AG04450 (cell line): ENCODE data around the gene SYDE2. TPM values are rescaled to one million over a fixed set of nuclear protein-coding genes. Genes with fewer than 3 reads are reported as not detected.

Experiments
- CTCF ChIA-PET: fragments of 300-600, 350-600 bp; formaldehyde crosslinking; extraction: SDS; loops from one replicate; lab custom pipeline; 2022; ENCODE audit warnings: antibody characterized with exemption, inconsistent platforms; lab: Charles Lee
- POLR2A ChIA-PET: fragments of 350-600 bp; formaldehyde crosslinking; extraction: SDS; loops from one replicate; lab custom pipeline; 2021; ENCODE audit warnings: antibody characterized with exemption, inconsistent platforms; lab: Yijun Ruan, JAX
- DNase-seq: peaks from one replicate; pipeline ENCODE4 v3.0.0-alpha.2; 2011; ENCODE audit warnings: low read depth, low spot score
- H3K27ac ChIP-seq: one replicate; pipeline ENCODE4 v1.5.1; 2012; ENCODE audit warnings: low read depth, low read length, control low read depth
- H3K27me3 ChIP-seq: one replicate; pipeline ENCODE4 v1.6.0; 2012; ENCODE audit warnings: low read length; ENCODE audit not compliant: control insufficient read depth, insufficient read depth
- H3K4me3 ChIP-seq: 2 replicates; pipeline ENCODE4 v1.5.1; 2011; ENCODE audit warnings: mild to moderate bottlenecking, low read depth, low read length, control low read depth
- H3K9me3 ChIP-seq: 2 replicates; pipeline ENCODE4 v1.5.1; 2012; ENCODE audit warnings: low read length; ENCODE audit not compliant: control insufficient read depth, insufficient read depth
- polyA plus RNA-seq: library from polyadenylated mRNA; depleted of rRNA; stranded (reverse); fragments of >200 nt; gene quantifications from 2 replicates; pipeline ENCODE4 v1.2.3, GENCODE V29; 2011
- TF ChIP-seq, protein P1 (sequence below): IDR thresholded peaks from 2 replicates; pipeline ENCODE4 v1.5.1; 2011; ENCODE audit warnings: low read depth, low read length, control low read depth, inconsistent platforms

SYDE2 gene
- polyA plus RNA-seq, 1 experiment: 5.7 TPM

DNA sequence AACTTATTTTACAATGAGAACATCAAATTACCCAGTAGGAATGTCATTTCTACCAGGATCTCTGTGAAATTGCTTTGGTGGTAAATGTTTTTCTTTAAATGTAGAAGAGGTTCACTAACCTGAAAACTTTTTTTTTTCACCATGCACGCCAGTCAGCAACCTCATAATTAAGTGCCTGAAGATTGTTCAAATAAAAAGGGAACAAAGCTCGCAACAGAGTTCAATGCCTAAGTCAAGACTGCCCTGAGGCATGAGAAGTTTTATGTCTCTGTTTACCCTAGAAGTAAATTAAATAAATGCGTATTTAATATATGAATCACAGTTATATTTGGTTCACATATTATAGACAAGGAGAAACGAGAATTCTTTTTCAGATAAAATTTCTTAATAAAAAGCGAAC, 13.8 kb upstream of the SYDE2 start:
- no peak overlapping the region for H3K27ac ChIP-seq
- TF ChIP-seq, protein P1, sequence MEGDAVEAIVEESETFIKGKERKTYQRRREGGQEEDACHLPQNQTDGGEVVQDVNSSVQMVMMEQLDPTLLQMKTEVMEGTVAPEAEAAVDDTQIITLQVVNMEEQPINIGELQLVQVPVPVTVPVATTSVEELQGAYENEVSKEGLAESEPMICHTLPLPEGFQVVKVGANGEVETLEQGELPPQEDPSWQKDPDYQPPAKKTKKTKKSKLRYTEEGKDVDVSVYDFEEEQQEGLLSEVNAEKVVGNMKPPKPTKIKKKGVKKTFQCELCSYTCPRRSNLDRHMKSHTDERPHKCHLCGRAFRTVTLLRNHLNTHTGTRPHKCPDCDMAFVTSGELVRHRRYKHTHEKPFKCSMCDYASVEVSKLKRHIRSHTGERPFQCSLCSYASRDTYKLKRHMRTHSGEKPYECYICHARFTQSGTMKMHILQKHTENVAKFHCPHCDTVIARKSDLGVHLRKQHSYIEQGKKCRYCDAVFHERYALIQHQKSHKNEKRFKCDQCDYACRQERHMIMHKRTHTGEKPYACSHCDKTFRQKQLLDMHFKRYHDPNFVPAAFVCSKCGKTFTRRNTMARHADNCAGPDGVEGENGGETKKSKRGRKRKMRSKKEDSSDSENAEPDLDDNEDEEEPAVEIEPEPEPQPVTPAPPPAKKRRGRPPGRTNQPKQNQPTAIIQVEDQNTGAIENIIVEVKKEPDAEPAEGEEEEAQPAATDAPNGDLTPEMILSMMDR: no peak
- POLR2A ChIA-PET: no interaction called here
- no peak for DNase-seq
- no peak overlapping the region for H3K4me3 ChIP-seq
- no peaks in the 10 kb centered on the region; the same call in 1 of the 2 replicates for H3K9me3 ChIP-seq
- H3K27me3 ChIP-seq: no peaks in the 10 kb centered on the region
- CTCF ChIA-PET: interaction anchor here (0.9 to 2.2 kb wide), 3 partner anchors 9 to 270 kb away, joined by 3 to 8 read pairs (median 4); partner anchors contain the start of gene C1orf52

- ChIA-PET CTCF (no interaction called here), POLR2A (no interaction called here)
- no peak for DNase-seq
- Histone ChIP-seq H3K9me3 (no peaks in the 10 kb centered on the region; the same call in 1 of the 2 replicates), H3K27ac (no peak overlapping the region), H3K27me3 (no peaks in the 10 kb centered on the region), H3K4me3 (no peak overlapping the region)
- TF ChIP-seq, protein P1: no peak
These were observed 7.7 kb upstream of the SYDE2 start for GRCh38 chr1:85208488-85208887.

DNA sequence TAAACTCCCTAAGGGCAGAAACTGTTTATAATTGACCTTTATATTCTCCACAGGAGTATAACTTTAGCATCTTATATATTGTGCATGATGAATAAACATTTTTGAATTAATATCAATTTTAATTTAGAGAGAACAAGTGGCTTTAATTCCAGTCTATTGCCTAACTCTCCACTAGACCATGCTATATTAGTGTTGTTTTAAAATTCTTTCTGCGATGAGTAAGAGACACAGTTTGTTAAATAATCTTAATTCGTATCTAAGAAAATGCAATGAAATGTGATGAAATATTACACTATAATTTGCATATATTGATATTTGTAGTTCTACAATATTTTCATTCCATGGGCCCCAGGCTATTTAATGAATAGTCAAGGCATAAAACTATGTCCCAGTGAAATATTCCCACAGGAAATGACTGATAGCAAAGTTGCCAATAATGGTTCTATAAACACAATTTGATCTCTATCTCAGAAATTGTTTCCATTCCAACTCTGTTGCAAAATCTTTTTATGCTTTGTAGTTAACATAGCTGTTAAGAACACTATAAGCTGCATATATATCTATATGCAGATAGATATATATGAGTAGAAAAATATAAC, 2.9 kb upstream of the SYDE2 start:
- CTCF ChIA-PET: interaction anchor here (0.6 to 0.8 kb wide), 3 partner anchors 51 to 66 kb away, joined by 3 to 4 read pairs (median 3); partner anchors contain the start of gene C1orf52
- H3K27me3 ChIP-seq: no peaks in the 10 kb centered on the region
- DNase-seq: no peak
- no peak overlapping the region for H3K4me3 ChIP-seq
- H3K9me3 ChIP-seq: no peaks in the 10 kb centered on the region
- no peak overlapping the region for H3K27ac ChIP-seq
- TF ChIP-seq, protein P1: no peak
- POLR2A ChIA-PET: interaction anchor here (0.6 kb wide), 1 partner anchor 18 kb away, joined by 3 read pairs; no protein-coding TSS in a partner anchor

- H3K4me3 ChIP-seq: no peak overlapping the region
- ChIA-PET POLR2A (no interaction called here), CTCF (interaction anchor here (0.8 kb wide), 2 partner anchors 52 to 65 kb away, joined by 3 read pairs; no protein-coding TSS in a partner anchor)
- H3K27ac ChIP-seq: no peak overlapping the region
- no peaks in the 10 kb centered on the region for H3K9me3 ChIP-seq
- DNase-seq: no peak
- TF ChIP-seq, protein P1: no peak
- H3K27me3 ChIP-seq: no peaks in the 10 kb centered on the region
These were observed 2.0 kb upstream of the SYDE2 start for GRCh38 chr1:85202864-85203255.

GRCh38 chr1:85202092-85202863, 1.5 kb upstream of the SYDE2 start:
- H3K27ac ChIP-seq: no peak overlapping the region
- H3K4me3 ChIP-seq: peak overlapping the region; percentile 79
- TF ChIP-seq, protein P1: no peak
- H3K9me3 ChIP-seq: no peaks in the 10 kb centered on the region
- ChIA-PET POLR2A (interaction anchor here (0.6 to 1.0 kb wide), 2 partner anchors 23 to 36 kb away, joined by 3 read pairs; no protein-coding TSS in a partner anchor), CTCF (interaction anchor here (0.8 kb wide), 2 partner anchors 53 to 57 kb away, joined by 4 to 5 read pairs; partner anchors contain the start of gene C1orf52)
- no peak for DNase-seq
- no peaks in the 10 kb centered on the region for H3K27me3 ChIP-seq
